Activated CD8-positive, alpha-beta memory T cell treated with anti-CD3 and anti-CD28 coated beads, Interleukin-2, amount 50 U/mL, for 1 hour (primary cell): ENCODE measurements around the gene EFHC2.
"Not testable (repeated sequence)": the region's sequence is repeated elsewhere in the genome, so short reads cannot be mapped to it uniquely, and the experiment has no call there.

Source experiments
- DNase-seq: peaks from one replicate; pipeline ENCODE4 v3.0.0-alpha.2; 2020; ENCODE audit errors: extremely low read depth

Gene EFHC2

DNA sequence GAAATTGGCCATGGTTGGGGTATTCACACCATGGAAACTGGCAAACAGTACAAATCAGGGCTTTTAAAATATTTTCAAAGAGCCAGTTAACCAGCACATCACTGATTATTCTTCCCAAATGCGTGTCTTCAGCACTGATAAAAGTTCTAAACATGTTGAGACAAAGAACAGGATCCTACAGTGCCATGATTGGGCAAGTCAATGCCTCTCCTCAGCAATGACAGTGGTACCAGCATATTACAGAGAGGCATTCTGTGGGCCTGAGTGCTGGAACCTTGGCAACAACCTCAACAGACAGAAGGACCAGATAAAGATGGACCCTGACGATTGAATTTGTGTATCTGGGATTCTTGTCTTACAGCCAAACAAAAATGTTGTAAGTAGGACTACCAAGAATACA lies 108.9 kb downstream of the EFHC2 start:
- DNase-seq, result no peak

DNA sequence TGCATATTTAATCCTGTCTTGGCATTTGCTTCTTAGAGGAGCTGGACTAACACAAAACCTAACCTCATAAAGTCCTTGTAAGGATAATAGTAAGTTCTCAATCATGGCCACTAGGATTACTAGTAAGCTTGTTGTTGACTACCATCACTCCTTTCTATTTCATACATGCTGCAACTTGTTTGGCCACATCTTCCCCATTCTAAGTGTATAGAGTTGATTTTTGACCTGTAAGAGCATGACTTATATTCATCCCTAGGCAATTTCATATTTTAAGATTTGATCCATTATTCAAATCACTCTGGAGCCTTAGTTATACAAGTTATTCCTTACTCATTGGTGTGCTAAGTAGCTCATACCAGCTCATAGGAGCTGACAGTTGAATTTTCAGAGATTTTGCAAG lies 109.4 kb downstream of the EFHC2 start:
- DNase-seq, result no peak

DNA sequence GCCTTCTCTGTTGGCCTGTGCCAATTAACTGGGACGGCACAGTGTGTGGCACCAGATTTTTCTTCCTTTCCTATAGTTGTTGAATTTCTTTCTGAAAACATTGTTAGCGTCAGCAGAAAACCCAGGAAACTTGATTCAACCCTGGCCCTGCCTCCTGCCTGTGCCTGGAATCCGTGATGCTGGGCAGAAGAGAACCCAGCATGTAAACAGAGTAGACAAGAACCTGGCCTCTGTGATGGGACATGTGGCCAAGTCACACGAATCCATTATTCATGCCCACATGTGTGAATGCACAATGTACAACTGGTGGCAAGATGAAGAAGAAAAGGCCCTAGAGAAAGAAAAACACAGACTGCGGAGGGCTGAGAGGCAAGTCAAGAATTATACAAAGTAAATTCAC lies 111.4 kb downstream of the EFHC2 start:
- no peak for DNase-seq

DNA sequence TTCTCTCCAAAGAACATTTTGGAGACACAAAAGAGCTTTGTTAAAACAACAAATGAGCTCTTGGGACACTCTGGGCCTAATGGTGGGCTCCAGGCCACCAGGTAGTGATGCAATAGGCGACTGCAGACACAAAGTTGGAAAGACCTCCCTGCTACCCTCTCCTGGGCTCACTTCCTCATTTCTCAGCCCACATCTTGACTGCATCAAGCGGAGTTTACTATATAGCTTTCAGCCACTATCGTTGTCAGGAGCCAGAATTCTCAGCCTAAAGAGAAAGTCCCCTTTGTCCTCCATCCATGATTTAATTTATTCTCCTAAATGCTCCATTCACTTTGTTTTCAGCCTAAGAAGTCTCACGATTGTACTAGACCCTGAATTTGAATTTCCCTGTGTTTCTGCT lies 114.9 kb downstream of the EFHC2 start:
- DNase-seq, result no peak

DNA sequence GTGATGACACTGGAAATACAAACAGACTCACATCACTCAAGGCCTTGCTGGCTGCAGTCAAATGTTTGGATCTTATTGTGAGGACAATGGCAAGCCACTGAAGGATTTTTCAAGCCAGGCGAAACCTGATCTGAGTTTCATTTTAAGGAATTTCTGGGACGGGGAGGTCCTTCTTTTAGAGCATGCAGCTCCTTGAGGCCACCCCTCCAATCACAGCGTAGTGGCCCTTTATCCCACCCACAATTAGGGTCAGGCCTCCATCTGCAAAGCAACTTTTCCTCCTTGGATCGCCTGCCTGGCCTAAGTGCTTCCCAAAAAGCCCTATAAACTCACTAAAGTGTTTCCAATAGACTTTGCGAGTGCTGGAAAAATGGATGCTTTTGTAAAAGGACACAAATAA lies 115.5 kb downstream of the EFHC2 start:
- no peak for DNase-seq

DNA sequence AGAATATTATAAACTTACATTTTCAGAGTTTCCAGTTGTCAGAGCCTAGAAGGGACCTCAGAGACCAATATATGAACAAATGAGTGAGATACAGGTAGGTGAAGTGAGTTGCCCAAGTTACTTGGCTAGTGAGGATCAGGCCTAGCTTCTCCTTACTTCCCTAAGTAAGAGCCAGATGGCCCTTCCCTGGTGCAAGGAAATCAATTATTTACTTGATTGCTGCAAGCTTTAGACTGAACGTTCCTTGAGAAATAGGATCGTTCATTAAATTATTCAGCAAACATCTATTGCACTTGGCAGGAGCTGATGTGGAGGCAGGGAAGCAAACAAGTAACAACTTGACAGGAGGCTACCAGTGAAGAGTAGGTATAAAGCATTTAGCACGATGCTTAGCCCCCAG lies 117.8 kb downstream of the EFHC2 start:
- DNase-seq, result no peak

DNA sequence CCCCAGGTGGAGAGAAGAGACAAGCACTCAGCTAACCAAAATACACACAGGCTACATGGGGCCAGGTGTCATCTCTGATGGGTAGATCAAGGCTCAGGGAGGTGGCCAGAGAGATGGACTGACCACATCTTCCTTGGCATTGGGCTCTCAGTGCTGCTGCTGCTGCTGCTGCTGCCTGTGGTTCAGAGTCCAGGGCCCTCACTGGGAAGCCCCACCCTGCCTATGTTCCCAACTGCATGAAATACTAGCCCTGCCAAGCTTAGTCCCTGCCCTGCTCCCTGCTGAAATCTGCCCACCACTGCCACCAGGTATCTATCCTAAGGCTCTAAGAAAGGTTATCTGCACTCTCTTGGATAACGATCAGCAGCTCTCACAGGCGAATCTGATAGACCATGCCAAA lies 118.7 kb downstream of the EFHC2 start:
- no peak for DNase-seq

DNA sequence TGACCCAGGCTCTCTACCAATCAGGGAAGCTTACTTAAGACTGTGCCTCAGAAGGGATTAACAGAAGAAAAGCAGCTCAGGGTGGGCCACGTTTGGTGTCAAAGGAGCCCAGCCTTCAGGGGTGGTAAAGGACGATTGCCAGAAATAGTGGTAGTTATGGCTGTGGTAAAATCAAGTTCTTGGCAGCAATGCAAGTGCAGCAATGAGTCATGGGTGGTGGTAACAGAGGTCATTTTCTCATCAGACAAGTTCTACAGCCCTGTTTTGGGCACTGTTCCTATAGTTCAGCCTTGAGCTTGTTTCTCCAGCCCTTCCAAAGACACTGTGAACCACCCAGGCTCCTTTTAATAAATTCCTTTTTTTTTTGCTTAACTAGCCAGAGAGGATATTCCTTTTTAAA lies 120.3 kb downstream of the EFHC2 start:
- no peak for DNase-seq

DNA sequence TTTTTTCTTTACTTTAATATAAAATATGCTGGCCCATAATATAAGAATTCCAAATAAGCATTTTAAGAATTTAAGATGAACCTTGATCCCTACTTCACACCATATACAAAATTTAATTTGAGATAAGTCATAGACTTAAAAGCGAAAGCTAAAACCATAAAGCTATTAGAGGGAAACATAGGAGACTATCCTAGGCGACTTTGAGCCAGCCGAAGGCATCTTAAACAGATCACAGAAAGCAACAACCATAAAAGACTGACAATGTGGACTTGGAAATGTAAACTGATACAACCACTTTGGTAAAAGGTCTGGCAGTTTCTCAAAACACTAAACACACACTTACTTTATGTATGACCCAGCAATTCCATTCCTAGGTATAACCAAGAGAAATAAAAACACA lies 125.0 kb downstream of the EFHC2 start:
- no peak for DNase-seq

DNA sequence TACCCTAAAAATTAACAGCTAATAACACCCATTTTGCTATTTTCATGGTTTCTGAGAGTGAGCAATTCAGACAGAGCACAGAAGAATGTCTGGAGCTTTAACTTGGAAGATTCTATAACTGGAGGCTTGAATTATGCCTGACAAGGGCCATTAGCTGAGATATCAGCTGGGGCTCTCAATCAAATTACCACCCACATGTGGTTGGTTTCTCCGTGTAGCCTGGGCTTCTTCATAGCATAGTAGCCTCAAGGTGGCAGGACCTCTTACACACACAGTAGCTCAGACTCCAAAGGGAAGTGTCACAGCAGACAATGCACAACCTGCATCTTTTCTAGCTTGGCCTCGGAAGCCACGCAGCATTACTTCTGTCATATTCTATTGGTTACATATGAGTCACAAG lies 127.3 kb downstream of the EFHC2 start:
- no peak for DNase-seq

DNA sequence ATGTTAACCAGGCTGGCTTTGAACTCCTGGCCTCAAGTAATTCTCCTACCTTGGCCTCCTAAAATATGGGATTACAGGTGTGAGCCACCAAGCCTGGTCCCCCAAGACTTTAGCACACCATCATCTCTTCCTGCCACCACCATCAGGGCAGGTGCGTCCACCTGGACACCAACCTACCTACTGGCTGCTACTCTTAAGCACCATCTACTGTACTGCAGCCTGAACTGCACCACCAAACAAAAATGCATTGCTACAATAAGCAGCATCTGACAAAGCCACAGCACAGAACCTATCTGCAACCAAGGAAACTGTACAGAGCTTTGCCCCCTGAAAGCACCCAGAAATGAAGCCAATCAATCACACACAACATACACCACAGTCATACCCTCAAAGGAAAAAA lies 139.7 kb downstream of the EFHC2 start:
- DNase-seq, result no peak

DNA sequence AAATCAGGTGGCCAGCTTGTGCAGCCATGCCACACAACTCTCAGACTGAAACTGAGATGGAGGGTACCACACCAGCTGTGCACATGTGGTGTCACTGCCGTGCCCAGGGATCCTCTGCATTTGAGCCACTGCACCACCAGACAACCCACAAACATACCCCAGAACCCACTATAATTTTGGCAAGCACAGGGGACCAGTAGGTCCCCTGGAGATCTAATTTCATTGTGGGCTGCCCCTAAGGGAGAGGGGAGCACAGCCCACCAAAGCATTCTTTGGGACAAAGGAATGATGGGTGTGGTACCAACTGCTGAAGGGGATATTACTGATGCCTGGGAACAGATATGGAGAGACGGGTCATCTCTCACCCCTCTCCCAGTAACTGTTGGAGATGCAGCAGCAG lies 140.9 kb downstream of the EFHC2 start:
- no peak for DNase-seq

DNA sequence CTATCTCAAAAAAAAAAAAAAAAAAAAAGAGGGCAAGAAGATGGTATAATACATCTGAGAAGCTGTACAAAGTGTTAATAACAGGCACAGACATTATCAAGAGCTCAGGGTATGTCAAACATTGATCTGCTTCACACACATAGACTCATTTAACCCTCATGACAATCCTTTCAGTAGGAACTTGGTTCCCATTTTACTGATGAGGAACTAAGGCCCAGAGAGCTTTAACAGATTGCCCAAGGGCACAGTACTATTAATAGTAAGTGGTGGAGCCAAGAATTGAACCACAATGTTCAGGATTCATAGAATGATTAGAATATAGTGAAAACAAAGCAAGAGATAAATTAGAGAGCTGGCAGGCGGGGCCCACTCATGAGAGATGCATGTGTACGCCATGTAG lies 154.4 kb downstream of the EFHC2 start:
- DNase-seq, result no peak

DNA sequence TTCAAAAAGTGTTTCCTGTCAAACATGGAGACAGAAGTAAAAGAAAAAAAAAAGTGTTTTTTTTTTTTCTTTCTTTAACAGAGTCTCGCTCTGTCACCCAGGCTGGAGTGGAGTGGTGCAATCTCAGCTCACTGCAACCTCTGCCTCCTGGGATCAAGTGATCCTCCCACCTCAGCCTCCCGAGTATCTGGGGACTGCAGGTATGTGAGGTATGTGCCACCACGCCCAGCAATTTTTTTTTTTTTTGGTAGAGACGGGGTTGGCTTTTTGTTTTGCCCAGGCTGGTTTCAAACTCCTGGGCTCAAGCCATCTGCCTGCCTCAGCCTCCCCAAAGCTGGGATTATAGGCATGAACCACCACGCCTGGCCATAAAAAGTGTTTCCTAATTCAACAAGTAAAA lies 155.6 kb downstream of the EFHC2 start:
- DNase-seq, result not testable (repeated sequence)

DNA sequence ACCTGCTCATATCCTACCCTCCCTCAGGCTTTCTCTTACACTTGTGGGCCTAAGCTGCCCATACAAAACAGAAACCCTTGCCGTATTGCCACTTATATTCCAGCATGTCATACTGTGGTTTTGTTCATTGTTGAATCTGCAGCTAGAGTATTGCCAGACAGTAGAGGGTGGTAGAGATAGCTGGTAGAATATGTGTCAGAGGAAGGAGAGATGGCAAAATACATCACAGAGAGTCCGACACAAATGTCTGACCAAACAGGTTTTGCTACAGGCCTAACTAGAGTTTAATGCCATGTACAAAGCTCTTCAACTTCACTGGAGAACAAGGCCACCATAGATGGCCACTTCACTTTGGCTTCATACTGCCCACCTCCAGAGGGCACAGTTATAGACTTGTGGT lies 160.1 kb downstream of the EFHC2 start:
- DNase-seq, result no peak

DNA sequence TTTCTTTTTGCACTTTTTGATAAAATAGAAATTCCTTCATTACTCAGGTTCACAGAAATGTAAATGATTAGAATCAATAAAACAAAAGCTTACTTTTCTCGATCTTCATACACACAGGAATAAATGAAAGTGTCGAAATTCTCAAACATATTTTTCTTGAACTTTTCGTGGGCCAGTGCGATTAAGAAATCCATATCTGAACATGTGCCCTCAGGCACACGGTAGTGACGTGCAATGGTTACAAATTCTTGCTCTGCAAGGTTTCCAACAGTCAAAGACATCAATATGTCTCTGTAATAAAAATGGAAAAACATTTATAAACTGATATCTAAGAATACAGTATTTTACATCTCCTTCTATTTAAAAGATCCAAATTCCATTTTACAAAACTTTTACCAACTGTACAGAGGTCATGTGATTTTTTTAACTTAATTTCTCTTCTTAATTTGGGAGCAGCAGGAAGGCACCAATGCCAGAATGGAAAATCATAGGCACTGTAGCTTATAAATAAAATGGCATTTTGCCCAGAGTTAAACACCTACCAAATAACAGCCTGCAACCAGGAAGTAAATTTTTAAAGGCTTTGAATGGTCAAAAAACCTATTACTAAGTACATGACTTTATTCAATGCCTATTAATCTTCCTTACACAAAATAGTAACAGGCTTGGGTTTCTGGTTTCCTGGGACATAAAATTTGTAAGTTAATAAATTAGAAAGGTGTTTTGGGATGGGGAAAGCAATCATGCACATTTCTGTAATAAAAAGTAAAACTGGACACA lies 165.0 kb downstream of the EFHC2 start:
- no peak for DNase-seq

DNA sequence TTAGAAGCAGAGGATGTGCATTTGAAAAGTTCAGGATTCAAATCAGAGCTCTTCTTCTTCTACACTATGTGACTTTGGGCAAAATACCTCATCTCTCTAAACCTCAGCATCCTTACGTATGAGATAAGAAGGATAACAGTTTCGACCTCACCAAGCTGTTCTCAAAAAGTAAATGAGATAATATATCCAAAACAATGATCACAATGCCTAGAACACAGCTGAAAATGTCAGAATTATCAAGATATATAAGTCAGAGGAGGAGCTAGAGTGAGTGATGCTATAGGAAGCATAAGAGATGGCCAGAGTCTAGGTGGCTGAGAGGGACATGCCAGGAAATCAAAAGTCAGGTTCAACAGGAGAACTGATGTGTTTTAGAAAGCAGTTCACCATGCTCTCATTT lies 168.0 kb downstream of the EFHC2 start:
- DNase-seq, result no peak

DNA sequence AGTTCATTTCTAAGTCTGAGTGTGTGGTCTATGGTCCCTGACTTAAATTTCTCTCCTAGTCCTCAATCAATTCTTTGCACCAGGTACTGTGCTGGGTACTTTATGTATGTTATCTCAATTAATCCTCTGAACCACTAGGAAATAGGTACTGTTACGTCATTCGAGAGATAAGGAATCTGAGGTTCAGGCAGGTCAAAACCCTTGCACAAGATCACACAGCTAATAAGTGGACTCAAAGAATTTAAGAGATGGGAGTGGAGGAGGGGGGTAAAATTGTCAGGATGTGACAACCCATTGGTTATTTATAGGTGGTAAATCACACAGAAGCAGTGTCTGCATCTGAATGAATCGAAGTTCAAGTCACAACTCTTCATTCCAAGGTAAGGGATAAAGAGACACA lies 169.4 kb downstream of the EFHC2 start:
- no peak for DNase-seq

DNA sequence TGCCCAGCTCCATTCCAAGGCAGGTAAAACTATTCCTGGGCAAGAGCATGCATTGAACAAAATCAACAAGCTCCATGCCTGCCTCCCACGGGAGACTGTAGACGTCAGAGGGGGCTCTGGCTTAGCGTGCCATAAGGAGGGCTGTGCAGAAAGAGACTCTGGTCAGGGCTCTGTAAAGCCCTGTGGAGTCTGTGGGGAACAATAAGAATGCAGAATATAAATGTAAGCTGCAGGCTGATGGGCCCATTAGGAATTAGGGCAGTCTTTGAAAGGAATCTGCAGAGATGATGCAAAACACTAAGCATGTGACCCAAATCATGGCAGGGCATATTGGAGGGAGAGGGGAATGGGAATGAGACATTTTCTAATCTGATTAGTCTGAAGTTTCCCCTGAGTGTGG lies 170.3 kb downstream of the EFHC2 start:
- no peak for DNase-seq

DNA sequence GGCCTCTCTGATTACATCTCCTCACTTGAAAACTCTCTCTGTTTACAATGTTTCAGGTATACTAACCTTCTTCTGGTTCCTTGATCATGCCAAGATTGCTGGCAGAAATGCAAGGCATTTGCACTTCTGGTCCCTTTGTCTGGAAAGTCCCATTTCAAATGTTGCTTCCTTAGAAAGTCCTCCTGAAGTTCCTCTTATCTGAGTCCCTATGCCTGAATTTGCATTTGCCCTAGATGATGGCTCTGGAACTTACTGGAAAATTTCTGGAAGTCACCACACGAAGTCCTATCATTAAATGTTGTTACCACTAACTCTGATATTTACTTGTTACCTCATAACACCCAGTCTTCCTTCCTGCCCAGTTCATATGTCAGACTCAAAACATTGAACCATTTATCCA lies 176.4 kb downstream of the EFHC2 start:
- DNase-seq, result no peak

DNA sequence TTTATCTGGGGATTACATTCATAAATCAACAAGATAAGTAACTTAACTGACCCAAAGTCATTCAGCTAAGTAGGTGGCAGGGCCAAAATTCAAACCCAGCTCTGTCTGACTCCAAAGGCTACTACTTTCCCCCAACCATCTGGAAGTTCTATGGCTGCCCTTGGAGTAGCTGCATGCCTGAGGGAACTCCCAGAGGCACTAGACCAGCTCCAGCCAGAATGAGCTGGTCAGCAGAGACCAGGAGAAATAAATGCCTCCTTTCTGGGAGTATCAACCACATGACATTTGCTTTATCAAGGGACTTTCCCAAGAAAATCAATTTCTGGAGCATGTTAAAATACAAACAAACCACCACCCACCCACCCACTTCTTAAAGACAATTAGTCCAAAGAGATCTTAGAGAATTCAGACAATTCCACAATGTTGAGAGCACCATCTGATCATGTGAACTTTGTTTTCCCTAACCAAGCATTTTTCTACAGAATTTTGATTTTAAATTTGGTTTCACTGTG lies 180.5 kb downstream of the EFHC2 start:
- DNase-seq, result no peak

DNA sequence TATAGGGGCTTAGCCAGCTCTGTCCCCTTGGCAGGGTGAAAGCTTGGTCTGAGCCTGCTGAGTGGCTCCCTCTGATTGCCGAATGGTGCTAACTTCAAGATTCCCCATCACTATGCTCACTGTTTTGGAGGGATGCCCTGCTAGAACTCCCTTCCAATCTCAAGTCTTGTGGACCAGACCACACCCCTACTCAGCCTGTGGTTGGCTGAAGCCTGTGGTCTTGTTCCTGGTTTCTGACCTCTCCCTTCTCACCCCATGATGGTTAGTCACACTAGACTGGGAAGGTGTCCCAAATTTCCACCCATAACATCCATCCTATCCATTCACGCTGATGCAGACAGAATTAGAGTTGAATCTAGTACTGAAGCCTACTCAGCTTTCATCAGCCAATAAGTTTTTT lies 185.6 kb downstream of the EFHC2 start:
- no peak for DNase-seq

DNA sequence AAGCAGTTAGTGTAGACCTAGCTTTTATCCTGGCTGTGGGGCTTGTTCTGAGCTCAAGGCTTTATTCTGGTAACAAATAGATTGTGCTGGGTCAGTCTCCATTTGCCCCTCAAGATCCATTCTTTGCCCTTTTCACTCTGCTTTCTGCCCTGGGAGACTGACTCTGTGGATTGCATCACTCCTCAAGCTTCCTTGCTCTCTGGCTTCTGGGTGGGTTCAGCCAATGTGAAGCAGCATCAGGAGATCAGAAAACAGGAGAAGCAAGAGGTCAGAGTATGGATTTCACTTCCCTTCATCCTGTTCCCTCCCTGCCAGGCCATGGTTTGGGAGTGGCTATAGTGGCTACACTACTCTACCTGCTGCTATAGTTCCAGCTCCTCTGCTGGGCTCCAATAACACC lies 186.2 kb downstream of the EFHC2 start:
- DNase-seq, result no peak

DNA sequence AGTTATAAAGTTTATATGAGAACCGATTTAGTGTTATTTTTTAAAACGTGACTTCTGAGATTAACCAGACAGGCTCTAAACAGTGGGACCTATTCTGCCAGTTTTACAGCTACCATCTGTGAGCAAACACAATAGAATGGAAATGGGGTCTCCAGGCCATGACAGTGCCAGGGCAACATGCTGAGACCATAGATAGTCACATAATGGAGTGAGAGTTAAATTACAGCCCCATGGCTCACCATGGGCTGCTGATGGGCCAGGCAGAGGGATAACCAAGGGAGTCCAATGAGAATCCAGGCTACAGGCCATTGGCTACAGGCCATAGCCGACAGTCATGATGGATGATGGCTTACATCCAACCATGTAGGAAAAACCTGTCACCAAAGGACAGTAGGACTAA lies 186.7 kb downstream of the EFHC2 start:
- no peak for DNase-seq
